Fibroblast of lung (primary cell): ENCODE measurements around the gene ACER3. TPM values are rescaled to one million over a fixed set of nuclear protein-coding genes. Genes with fewer than 3 reads are reported as not detected.
A peak's percentile ranks its signal among the peaks of the same experiment; 100 is the strongest.

Source experiments
- DNase-seq, 2 donors: peaks; one replicate each; pipeline versions ENCODE4 v3.0.0 to v3.0.0-alpha.2; 2010; ENCODE audit warnings: low read depth in 2 of 2
- H2AFZ ChIP-seq: 2 replicates; pipeline ENCODE4 v1.5.1; 2012; ENCODE audit warnings: low read length, control low read depth, inconsistent platforms
- H3K27ac ChIP-seq: 2 replicates; pipeline ENCODE4 v1.5.1; 2011; ENCODE audit warnings: low read length, control low read depth; ENCODE audit not compliant: insufficient read depth
- H3K27me3 ChIP-seq: 2 replicates; pipeline ENCODE4 v1.5.1; 2011; ENCODE audit warnings: mild to moderate bottlenecking, low read length; ENCODE audit not compliant: control insufficient read depth, insufficient read depth
- H3K36me3 ChIP-seq: 2 replicates; pipeline ENCODE4 v1.5.1; 2011; ENCODE audit warnings: low read length; ENCODE audit not compliant: control insufficient read depth, insufficient read depth
- H3K4me1 ChIP-seq: 2 replicates; pipeline ENCODE4 v1.5.1; 2011; ENCODE audit warnings: low read length; ENCODE audit not compliant: control insufficient read depth, insufficient read depth; ENCODE audit errors: extremely low read depth
- H3K4me2 ChIP-seq: 2 replicates; pipeline ENCODE4 v1.5.1; 2011; ENCODE audit warnings: low read length, control low read depth; ENCODE audit not compliant: insufficient read depth; ENCODE audit errors: extremely low read depth
- H3K4me3 ChIP-seq, 4 experiments: fragments of 200-600 bp in 1 of 4; sonication (generic) in 1 of 4; replicated peaks in 1 of 4; 2 replicates each; pipeline ENCODE4 v1.5.1; 2011 to 2016; ENCODE audit warnings: low read length in 4 of 4, low read depth in 3 of 4, mild to moderate bottlenecking in 3 of 4, control low read depth in 2 of 4, inconsistent platforms in 1 of 4, mixed read lengths in 1 of 4; ENCODE audit not compliant: insufficient read depth in 1 of 4; ENCODE audit errors: control extremely low read depth in 1 of 4
- H3K79me2 ChIP-seq: 2 replicates; pipeline ENCODE4 v1.5.1; 2012; ENCODE audit warnings: mild to moderate bottlenecking, low read length, inconsistent platforms; ENCODE audit not compliant: control insufficient read depth, insufficient read depth
- H3K9ac ChIP-seq: 2 replicates; pipeline ENCODE4 v1.5.1; 2011; ENCODE audit warnings: mild to moderate bottlenecking, low read length, control low read depth; ENCODE audit not compliant: insufficient read depth
- H3K9me3 ChIP-seq: 2 replicates; pipeline ENCODE4 v1.5.1; 2012; ENCODE audit warnings: low read depth, low read length; ENCODE audit not compliant: control insufficient read depth, insufficient read depth
- H4K20me1 ChIP-seq: 2 replicates; pipeline ENCODE4 v1.5.1; 2011; ENCODE audit warnings: low read length; ENCODE audit not compliant: control insufficient read depth, insufficient read depth; ENCODE audit errors: extremely low read depth
- EZH2 ChIP-seq: IDR thresholded peaks from 2 replicates; pipeline ENCODE4 v1.5.1; 2012; ENCODE audit warnings: low read length, control low read depth, mild to moderate bottlenecking; ENCODE audit errors: missing control alignments
- polyA plus RNA-seq, 2 donors: library from polyadenylated mRNA; depleted of rRNA in 1 of 2; stranded (reverse) in 1 of 2; unstranded in 1 of 2; fragments of >200 nt; gene quantifications; 2 replicates each; pipeline ENCODE4 v1.2.1, GENCODE V29; 2011 to 2012; ENCODE audit warnings: missing spikeins in 1 of 2
- total RNA-seq: library from RNA; depleted of rRNA; stranded (reverse); fragments of >200 nt; gene quantifications from 2 replicates; pipeline ENCODE4 v1.2.1, GENCODE V29; 2014
- TF ChIP-seq, protein P1 (sequence below), 2 donors: IDR thresholded peaks in 1 of 2; conservative IDR thresholded peaks in 1 of 2; 1 replicate in 1 of 2; 2 replicates in 1 of 2; pipeline ENCODE4 v1.5.1; 2011 to 2012; ENCODE audit warnings: low read length in 2 of 2, control low read depth in 1 of 2, inconsistent platforms in 1 of 2, low read depth in 1 of 2, mild to moderate bottlenecking in 1 of 2

Gene ACER3
- total and polyA plus RNA-seq, 2 donors (not counting 1 experiment from before 2014, with no cell fraction given): 6.1 to 22.3 TPM

GRCh38 chr11:77026221-77026620 lies 165.5 kb downstream of the ACER3 start:
- no peaks in the 10 kb centered on the region for H4K20me1 ChIP-seq
- H3K27me3 ChIP-seq: peaks cover 12% of the 10 kb centered on the region
- TF ChIP-seq EZH2: no peak
- TF ChIP-seq, protein P1, sequence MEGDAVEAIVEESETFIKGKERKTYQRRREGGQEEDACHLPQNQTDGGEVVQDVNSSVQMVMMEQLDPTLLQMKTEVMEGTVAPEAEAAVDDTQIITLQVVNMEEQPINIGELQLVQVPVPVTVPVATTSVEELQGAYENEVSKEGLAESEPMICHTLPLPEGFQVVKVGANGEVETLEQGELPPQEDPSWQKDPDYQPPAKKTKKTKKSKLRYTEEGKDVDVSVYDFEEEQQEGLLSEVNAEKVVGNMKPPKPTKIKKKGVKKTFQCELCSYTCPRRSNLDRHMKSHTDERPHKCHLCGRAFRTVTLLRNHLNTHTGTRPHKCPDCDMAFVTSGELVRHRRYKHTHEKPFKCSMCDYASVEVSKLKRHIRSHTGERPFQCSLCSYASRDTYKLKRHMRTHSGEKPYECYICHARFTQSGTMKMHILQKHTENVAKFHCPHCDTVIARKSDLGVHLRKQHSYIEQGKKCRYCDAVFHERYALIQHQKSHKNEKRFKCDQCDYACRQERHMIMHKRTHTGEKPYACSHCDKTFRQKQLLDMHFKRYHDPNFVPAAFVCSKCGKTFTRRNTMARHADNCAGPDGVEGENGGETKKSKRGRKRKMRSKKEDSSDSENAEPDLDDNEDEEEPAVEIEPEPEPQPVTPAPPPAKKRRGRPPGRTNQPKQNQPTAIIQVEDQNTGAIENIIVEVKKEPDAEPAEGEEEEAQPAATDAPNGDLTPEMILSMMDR (conservative IDR thresholded peaks at IDR 0.05 in 1 of 2, IDR thresholded peaks at IDR 0.05 in 1 of 2; ENCODE audit: low read depth in 1 of 2, low read length in 2 of 2): no peak
- no peaks in the 10 kb centered on the region for H3K79me2 ChIP-seq
- no peak overlapping the region for H3K4me2 ChIP-seq
- no peak overlapping the region for H3K27ac ChIP-seq
- no peak overlapping the region for H3K4me3 ChIP-seq
- no peaks in the 10 kb centered on the region for H3K9me3 ChIP-seq
- H3K4me1 ChIP-seq: no peaks in the 10 kb centered on the region
- DNase-seq: no peak
- no peak overlapping the region for H3K9ac ChIP-seq
- no peaks in the 10 kb centered on the region for H3K36me3 ChIP-seq
- no peak overlapping the region for H2AFZ ChIP-seq

DNA sequence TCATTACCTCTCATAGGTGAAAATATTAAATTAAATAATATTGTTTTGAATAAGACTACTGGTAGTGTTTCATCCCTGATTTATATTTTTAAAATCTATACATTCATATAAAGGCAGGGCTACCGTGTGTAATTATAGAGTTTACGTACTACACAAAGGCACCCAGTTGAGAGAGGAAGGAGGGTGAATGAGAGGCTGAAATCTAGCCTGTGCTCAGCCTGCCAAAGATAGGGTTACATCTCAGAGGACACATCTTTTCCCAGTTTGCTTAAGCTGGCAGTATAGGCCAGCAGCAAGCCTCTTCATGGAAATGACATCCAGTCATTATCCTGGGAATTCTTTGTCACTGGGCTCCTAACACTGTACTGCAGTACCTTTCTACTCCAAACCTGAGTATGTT lies 166.0 kb downstream of the ACER3 start:
- Histone ChIP-seq H3K9ac (no peak overlapping the region), H3K9me3 (no peaks in the 10 kb centered on the region), H3K4me2 (no peak overlapping the region), H2AFZ (no peak overlapping the region), H3K27ac (no peak overlapping the region), H3K4me3 (no peak overlapping the region), H3K79me2 (no peaks in the 10 kb centered on the region), H4K20me1 (no peaks in the 10 kb centered on the region), H3K36me3 (no peaks in the 10 kb centered on the region), H3K4me1 (no peaks in the 10 kb centered on the region), H3K27me3 (peaks cover 12% of the 10 kb centered on the region)
- no peak for DNase-seq
- no peak for TF ChIP-seq EZH2
- TF ChIP-seq, protein P1 (conservative IDR thresholded peaks at IDR 0.05 in 1 of 2, IDR thresholded peaks at IDR 0.05 in 1 of 2; ENCODE audit: low read depth in 1 of 2, low read length in 2 of 2): no peak

- Histone ChIP-seq H3K4me3 (no peak overlapping the region), H3K9me3 (no peaks in the 10 kb centered on the region), H2AFZ (no peak overlapping the region), H4K20me1 (no peaks in the 10 kb centered on the region), H3K4me1 (no peaks in the 10 kb centered on the region), H3K27ac (no peak overlapping the region), H3K4me2 (no peak overlapping the region), H3K9ac (no peak overlapping the region), H3K36me3 (no peaks in the 10 kb centered on the region), H3K79me2 (no peaks in the 10 kb centered on the region), H3K27me3 (peaks cover 12% of the 10 kb centered on the region)
- DNase-seq: peak in 1 of 2 donors; percentile 77
- TF ChIP-seq EZH2: no peak
- TF ChIP-seq, protein P1 (conservative IDR thresholded peaks at IDR 0.05 in 1 of 2, IDR thresholded peaks at IDR 0.05 in 1 of 2; ENCODE audit: low read depth in 1 of 2, low read length in 2 of 2): no peak
These were observed 166.6 kb downstream of the ACER3 start for GRCh38 chr11:77027275-77027674.
